GM12878 (cell line): Measurements from ENCODE around the gene KHK. TPM values are rescaled to one million over a fixed set of nuclear protein-coding genes. Genes with fewer than 3 reads are reported as not detected.

Experiments used
- EP300 ChIP-seq, 2 experiments: fragments of 150-350 bp in 1 of 2; IDR thresholded peaks; 2 replicates each; pipeline ENCODE4 v1.6.1; 2011 to 2012; ENCODE audit warnings: low read depth in 2 of 2, low read length in 2 of 2, borderline replicate concordance in 1 of 2, improper control_type of control experiment in 1 of 2, inconsistent platforms in 1 of 2; ENCODE audit not compliant: control insufficient read depth in 1 of 2
- IKZF1 ChIP-seq: fragments of 450-650 bp; conservative IDR thresholded peaks from 2 replicates; pipeline ENCODE4 v1.6.1; 2017; ENCODE audit warnings: antibody characterized with exemption, mild to moderate bottlenecking
- KLF5 ChIP-seq: fragments of 450-650 bp; IDR thresholded peaks from 2 replicates; pipeline ENCODE4 v1.6.1; 2014; ENCODE audit warnings: mild to moderate bottlenecking; ENCODE audit not compliant: partially characterized antibody
- MTA2 ChIP-seq: fragments of 450-650 bp; IDR thresholded peaks from 2 replicates; pipeline ENCODE4 v1.6.1; 2016; ENCODE audit warnings: low read depth, mild to moderate bottlenecking, moderate library complexity
- NRF1 ChIP-seq: conservative IDR thresholded peaks from 2 replicates; pipeline ENCODE4 v1.6.1; 2011; ENCODE audit warnings: mild to moderate bottlenecking, low read depth, low read length, improper control_type of control experiment
- POLR2A ChIP-seq: IDR thresholded peaks from 2 replicates; pipeline ENCODE4 v1.6.1; 2011; ENCODE audit warnings: low read depth, mild to moderate bottlenecking, low read length
- POLR2AphosphoS5 ChIP-seq: IDR thresholded peaks from 2 replicates; pipeline ENCODE4 v1.6.1; 2011; ENCODE audit warnings: mild to moderate bottlenecking, low read length, inconsistent platforms
- RAD51 ChIP-seq: fragments of 450-650 bp; IDR thresholded peaks from 2 replicates; pipeline ENCODE4 v1.6.1; 2016; ENCODE audit warnings: moderate library complexity, mild to moderate bottlenecking, inconsistent platforms
- SMARCA5 ChIP-seq: fragments of 450-650 bp; IDR thresholded peaks from 2 replicates; pipeline ENCODE4 v1.6.1; 2017; ENCODE audit warnings: mild to moderate bottlenecking
- ZBED1 ChIP-seq: IDR thresholded peaks from 2 replicates; pipeline ENCODE4 v1.6.1; 2016; ENCODE audit warnings: borderline replicate concordance
- polyA plus RNA-seq, 11 experiments: library from polyadenylated mRNA; depleted of rRNA in 4 of 11; unstranded in 6 of 11; stranded (reverse) in 5 of 11; fragments of >200 nt; fragmentation: Nextera tagmentation in 4 of 11; fragmentation: Illumina TruSeq in 1 of 11; extraction: Ambion mirVana in 4 of 11; extraction: Trizol in 1 of 11; gene quantifications; 1 replicate in 1 of 11; 2 replicates in 10 of 11; pipeline versions ENCODE4 v1.2.1 to v1.2.3, GENCODE V29; 2011 to 2016; ENCODE audit warnings: inconsistent platforms in 2 of 11, missing spikeins in 2 of 11, low read depth in 1 of 11
- total RNA-seq, 4 experiments: library from RNA; depleted of rRNA in 3 of 4; stranded (reverse); fragments of >200 nt in 3 of 4; fragmentation: Illumina TruSeq in 1 of 4; extraction: Trizol in 1 of 4; gene quantifications; 2 replicates each; pipeline versions ENCODE4 v1.2.1 to v1.2.3, GENCODE V29; 2013 to 2021
- TF ChIP-seq, protein P1 (sequence below): fragments of 450-650 bp; IDR thresholded peaks from 2 replicates; pipeline ENCODE4 v1.6.1; 2016; ENCODE audit warnings: mild to moderate bottlenecking
- TF ChIP-seq, protein P2 (sequence below): IDR thresholded peaks from 2 replicates; pipeline ENCODE4 v1.6.1; 2011; ENCODE audit warnings: low read depth, mild to moderate bottlenecking, low read length, moderate library complexity, borderline replicate concordance; ENCODE audit errors: extremely low read depth
- TF ChIP-seq, protein P3 (sequence below): fragments of 450-650 bp; IDR thresholded peaks from 2 replicates; pipeline ENCODE4 v1.6.1; 2017; ENCODE audit warnings: mild to moderate bottlenecking, moderate library complexity
- TF ChIP-seq, protein P4 (sequence below): IDR thresholded peaks from 2 replicates; pipeline ENCODE4 v1.6.1; 2011; ENCODE audit warnings: mild to moderate bottlenecking, low read depth, low read length, moderate library complexity; ENCODE audit not compliant: insufficient replicate concordance
- TF ChIP-seq, protein P5 (sequence below): fragments of 450-650 bp; IDR thresholded peaks from 2 replicates; pipeline ENCODE4 v1.6.1; 2017; ENCODE audit warnings: low read depth, mild to moderate bottlenecking, moderate library complexity
- TF ChIP-seq, protein P6 (sequence below): fragments of 450-650 bp; IDR thresholded peaks from 2 replicates; pipeline ENCODE4 v1.6.1; 2014; ENCODE audit warnings: mild to moderate bottlenecking
- TF ChIP-seq, protein P7 (sequence below): fragments of 450-650 bp; IDR thresholded peaks from 2 replicates; pipeline ENCODE4 v1.6.1; 2018; ENCODE audit warnings: mild to moderate bottlenecking, low read depth, moderate library complexity; ENCODE audit not compliant: partially characterized antibody

Gene KHK
- total and polyA plus RNA-seq, 10 of the 15 experiments (the other 5 are each of a cell fraction or from before 2014, with no cell fraction given) = 0.31 to 11.8 (median 3.9) TPM

DNA sequence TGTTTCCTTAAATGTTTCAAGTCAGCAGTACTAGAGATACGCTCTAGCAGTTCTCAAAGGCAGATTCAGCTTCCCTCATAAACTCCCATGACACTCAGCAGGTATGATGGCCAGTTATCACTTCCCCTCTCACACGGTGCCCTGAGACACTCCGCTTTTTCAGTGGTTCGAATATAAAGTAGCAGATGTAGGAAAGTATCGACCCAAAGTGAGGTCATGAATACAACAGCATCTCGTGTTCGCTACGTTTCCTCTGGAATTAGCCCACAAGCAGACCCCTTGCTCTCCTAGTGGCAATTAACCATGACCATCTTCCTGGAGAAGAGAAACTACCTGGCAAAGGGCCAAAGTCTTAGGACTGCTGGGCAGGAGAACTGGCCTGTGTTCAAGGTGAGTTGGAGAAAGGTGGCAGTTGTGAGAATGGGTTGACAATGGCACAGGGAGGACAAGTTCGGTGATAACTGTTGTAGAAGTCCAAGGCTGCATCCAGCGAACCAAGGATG lies 44.4 kb upstream of the KHK start (continued):
- peak; percentile 58 for TF ChIP-seq IKZF1
- TF ChIP-seq NRF1 = no peak
- TF ChIP-seq KLF5 = no peak
- TF ChIP-seq, protein P1, sequence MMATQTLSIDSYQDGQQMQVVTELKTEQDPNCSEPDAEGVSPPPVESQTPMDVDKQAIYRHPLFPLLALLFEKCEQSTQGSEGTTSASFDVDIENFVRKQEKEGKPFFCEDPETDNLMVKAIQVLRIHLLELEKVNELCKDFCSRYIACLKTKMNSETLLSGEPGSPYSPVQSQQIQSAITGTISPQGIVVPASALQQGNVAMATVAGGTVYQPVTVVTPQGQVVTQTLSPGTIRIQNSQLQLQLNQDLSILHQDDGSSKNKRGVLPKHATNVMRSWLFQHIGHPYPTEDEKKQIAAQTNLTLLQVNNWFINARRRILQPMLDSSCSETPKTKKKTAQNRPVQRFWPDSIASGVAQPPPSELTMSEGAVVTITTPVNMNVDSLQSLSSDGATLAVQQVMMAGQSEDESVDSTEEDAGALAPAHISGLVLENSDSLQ = peak; percentile 42; the same call in 1 of the 2 replicates
- TF ChIP-seq RAD51 = no peak
- TF ChIP-seq SMARCA5 = peak; percentile 17; the same call in 1 of the 2 replicates
- TF ChIP-seq, protein P2, sequence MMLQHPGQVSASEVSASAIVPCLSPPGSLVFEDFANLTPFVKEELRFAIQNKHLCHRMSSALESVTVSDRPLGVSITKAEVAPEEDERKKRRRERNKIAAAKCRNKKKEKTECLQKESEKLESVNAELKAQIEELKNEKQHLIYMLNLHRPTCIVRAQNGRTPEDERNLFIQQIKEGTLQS = no peak
- TF ChIP-seq, protein P3, sequence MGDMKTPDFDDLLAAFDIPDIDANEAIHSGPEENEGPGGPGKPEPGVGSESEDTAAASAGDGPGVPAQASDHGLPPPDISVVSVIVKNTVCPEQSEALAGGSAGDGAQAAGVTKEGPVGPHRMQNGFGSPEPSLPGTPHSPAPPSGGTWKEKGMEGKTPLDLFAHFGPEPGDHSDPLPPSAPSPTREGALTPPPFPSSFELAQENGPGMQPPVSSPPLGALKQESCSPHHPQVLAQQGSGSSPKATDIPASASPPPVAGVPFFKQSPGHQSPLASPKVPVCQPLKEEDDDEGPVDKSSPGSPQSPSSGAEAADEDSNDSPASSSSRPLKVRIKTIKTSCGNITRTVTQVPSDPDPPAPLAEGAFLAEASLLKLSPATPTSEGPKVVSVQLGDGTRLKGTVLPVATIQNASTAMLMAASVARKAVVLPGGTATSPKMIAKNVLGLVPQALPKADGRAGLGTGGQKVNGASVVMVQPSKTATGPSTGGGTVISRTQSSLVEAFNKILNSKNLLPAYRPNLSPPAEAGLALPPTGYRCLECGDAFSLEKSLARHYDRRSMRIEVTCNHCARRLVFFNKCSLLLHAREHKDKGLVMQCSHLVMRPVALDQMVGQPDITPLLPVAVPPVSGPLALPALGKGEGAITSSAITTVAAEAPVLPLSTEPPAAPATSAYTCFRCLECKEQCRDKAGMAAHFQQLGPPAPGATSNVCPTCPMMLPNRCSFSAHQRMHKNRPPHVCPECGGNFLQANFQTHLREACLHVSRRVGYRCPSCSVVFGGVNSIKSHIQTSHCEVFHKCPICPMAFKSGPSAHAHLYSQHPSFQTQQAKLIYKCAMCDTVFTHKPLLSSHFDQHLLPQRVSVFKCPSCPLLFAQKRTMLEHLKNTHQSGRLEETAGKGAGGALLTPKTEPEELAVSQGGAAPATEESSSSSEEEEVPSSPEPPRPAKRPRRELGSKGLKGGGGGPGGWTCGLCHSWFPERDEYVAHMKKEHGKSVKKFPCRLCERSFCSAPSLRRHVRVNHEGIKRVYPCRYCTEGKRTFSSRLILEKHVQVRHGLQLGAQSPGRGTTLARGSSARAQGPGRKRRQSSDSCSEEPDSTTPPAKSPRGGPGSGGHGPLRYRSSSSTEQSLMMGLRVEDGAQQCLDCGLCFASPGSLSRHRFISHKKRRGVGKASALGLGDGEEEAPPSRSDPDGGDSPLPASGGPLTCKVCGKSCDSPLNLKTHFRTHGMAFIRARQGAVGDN = peak; percentile 11; the same call in 1 of the 2 replicates
- TF ChIP-seq, protein P4, sequence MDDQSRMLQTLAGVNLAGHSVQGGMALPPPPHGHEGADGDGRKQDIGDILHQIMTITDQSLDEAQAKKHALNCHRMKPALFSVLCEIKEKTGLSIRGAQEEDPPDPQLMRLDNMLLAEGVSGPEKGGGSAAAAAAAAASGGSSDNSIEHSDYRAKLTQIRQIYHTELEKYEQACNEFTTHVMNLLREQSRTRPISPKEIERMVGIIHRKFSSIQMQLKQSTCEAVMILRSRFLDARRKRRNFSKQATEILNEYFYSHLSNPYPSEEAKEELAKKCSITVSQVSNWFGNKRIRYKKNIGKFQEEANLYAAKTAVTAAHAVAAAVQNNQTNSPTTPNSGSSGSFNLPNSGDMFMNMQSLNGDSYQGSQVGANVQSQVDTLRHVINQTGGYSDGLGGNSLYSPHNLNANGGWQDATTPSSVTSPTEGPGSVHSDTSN = no peak
- peak; percentile 48; the same call in 1 of the 2 replicates for TF ChIP-seq MTA2
- TF ChIP-seq, protein P5, sequence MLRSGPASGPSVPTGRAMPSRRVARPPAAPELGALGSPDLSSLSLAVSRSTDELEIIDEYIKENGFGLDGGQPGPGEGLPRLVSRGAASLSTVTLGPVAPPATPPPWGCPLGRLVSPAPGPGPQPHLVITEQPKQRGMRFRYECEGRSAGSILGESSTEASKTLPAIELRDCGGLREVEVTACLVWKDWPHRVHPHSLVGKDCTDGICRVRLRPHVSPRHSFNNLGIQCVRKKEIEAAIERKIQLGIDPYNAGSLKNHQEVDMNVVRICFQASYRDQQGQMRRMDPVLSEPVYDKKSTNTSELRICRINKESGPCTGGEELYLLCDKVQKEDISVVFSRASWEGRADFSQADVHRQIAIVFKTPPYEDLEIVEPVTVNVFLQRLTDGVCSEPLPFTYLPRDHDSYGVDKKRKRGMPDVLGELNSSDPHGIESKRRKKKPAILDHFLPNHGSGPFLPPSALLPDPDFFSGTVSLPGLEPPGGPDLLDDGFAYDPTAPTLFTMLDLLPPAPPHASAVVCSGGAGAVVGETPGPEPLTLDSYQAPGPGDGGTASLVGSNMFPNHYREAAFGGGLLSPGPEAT = peak; percentile 85; the same call in 1 of the 2 replicates
- TF ChIP-seq POLR2AphosphoS5 = peak; percentile 53; the same call in 1 of the 2 replicates
- TF ChIP-seq, protein P6, sequence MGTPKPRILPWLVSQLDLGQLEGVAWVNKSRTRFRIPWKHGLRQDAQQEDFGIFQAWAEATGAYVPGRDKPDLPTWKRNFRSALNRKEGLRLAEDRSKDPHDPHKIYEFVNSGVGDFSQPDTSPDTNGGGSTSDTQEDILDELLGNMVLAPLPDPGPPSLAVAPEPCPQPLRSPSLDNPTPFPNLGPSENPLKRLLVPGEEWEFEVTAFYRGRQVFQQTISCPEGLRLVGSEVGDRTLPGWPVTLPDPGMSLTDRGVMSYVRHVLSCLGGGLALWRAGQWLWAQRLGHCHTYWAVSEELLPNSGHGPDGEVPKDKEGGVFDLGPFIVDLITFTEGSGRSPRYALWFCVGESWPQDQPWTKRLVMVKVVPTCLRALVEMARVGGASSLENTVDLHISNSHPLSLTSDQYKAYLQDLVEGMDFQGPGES = no peak
- TF ChIP-seq, protein P7, sequence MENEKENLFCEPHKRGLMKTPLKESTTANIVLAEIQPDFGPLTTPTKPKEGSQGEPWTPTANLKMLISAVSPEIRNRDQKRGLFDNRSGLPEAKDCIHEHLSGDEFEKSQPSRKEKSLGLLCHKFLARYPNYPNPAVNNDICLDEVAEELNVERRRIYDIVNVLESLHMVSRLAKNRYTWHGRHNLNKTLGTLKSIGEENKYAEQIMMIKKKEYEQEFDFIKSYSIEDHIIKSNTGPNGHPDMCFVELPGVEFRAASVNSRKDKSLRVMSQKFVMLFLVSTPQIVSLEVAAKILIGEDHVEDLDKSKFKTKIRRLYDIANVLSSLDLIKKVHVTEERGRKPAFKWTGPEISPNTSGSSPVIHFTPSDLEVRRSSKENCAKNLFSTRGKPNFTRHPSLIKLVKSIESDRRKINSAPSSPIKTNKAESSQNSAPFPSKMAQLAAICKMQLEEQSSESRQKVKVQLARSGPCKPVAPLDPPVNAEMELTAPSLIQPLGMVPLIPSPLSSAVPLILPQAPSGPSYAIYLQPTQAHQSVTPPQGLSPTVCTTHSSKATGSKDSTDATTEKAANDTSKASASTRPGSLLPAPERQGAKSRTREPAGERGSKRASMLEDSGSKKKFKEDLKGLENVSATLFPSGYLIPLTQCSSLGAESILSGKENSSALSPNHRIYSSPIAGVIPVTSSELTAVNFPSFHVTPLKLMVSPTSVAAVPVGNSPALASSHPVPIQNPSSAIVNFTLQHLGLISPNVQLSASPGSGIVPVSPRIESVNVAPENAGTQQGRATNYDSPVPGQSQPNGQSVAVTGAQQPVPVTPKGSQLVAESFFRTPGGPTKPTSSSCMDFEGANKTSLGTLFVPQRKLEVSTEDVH = peak; percentile 13
- TF ChIP-seq POLR2A = peak; percentile 48; the same call in 1 of the 2 replicates
- 0 out of 4 replicates have a peak, but pooled peaks of 1 of the 2 experiments have one; percentile 21 for TF ChIP-seq EP300 (IDR thresholded peaks at IDR 0.05; ENCODE audit: borderline replicate concordance in 1 of 2, control insufficient read depth in 1 of 2, low read depth in 2 of 2, low read length in 2 of 2)
- peak; percentile 50; the same call in 1 of the 2 replicates for TF ChIP-seq ZBED1
